T-helper 9 cell (primary cell): ENCODE results near the gene YIF1B.
"Not testable (repeated sequence)": the region's sequence is repeated elsewhere in the genome, so short reads cannot be mapped to it uniquely, and the experiment has no call there.

ENCODE experiments used
- DNase-seq: peaks from one replicate; pipeline ENCODE4 v3.0.0-alpha.2; 2020

Gene YIF1B

GRCh38 chr19:38273499-38273898 is 42.2 kb downstream of the YIF1B start:
- DNase-seq: no peak

- no peak for DNase-seq
These were observed 45.1 kb downstream of the YIF1B start for GRCh38 chr19:38270587-38271167.

DNA sequence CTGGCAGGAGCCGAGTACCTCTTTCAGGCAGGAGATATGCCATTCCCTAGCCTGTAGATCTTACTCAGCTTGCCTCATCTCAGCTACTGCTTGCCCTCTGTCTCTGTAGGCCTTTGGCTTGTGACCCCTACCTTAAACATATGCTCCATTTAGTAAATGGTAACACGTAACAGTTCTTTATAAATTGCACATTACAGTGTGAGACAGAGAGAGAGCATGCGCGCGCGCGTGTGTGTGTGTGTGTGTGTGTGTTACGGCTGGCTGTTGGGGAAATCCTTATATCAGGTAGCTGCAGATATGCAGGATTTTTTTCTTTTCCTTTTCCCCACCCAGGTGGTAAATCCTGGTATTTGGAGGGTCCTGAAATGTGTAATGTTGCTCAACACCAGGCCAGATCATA is 47.2 kb downstream of the YIF1B start:
- DNase-seq: no peak

DNA sequence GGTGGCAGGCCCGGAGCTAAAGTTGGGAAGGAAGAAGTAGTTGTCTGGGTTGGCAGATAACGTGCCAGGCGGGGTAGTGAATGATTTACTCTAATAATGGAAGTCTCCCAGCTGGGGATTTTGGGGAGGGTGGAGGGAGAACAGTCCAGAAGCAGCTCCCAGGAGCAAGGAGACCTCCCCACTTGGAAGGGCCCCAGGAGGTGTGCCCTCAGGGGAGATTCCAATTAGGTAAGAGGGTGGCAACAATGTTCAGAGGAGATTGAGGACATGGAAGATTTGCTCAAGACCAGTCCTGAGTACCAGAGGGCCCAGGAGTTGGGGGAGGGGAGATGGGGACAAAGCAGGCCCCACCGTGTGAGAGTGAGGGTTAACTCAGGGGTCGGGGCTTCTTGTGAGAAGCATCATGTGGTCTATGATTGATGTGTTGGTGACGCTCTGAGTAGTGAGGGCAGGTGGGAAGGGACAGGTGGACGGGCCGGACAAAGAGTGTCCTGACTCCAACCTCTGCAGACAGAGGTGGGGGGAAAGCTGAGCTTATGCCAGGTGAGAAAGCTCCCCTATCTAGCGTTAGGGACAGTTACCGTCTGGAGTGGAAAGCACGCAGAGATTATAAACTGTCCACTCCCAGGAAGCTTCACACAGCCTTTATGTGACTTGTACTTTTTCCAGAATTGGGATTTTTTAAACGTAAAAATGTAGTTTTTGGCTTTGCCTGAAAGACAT is 47.8 kb downstream of the YIF1B start:
- no peak for DNase-seq

DNA sequence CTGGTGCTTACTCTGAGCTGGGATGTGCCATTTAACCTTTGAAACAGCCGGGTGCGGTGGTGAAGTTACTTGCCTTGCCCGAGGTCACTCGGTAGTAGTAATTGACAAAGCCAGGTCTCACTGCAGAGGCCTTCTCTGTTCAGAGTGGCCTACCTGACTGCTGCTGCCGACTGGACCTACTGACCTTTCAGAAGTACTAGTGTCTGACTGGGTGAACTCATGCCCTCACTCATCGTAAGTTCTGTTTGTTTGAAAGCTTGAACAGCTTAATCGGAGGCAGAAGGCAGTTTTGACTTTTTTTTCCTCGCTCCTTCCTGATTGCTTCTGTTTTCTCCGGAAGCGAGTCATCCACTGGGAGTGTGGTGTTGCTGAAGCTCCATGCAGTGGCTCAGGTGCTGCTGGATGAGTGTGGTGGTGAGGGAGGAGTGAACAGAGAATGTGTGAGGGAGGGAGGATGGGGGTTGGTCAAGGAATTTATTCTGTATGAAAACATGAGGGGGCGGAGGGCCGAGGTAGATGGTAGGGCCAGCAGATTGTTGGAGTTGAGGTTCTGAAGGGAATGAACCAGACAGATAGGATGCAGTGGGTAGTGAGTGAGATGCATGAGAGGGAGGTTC is 48.7 kb downstream of the YIF1B start:
- no peak for DNase-seq

DNA sequence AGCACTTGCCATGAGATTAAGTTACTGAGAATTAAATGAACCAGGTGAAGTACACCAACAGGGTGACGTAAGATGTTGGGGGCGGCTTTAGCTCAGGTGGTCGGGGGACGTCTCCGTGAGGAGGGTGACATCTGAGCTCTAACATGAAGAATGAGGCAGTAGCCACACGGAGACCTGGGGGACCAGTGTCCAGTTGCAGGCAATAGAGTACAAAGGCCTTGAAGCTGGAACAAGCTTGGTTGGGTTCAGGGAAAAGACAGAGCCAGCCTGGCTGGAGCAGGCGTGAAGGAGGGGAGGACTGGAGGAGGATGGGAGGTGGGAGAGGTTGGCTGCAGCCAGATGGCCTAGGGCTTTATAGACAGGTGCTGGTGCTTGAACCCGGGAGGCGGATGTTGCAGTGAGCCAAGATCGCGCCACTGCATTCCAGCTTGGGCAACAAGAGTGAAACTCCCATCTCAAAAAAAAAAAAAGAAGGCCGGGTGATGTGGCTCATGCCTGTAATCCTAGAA is 49.8 kb downstream of the YIF1B start:
- DNase-seq: no peak

DNA sequence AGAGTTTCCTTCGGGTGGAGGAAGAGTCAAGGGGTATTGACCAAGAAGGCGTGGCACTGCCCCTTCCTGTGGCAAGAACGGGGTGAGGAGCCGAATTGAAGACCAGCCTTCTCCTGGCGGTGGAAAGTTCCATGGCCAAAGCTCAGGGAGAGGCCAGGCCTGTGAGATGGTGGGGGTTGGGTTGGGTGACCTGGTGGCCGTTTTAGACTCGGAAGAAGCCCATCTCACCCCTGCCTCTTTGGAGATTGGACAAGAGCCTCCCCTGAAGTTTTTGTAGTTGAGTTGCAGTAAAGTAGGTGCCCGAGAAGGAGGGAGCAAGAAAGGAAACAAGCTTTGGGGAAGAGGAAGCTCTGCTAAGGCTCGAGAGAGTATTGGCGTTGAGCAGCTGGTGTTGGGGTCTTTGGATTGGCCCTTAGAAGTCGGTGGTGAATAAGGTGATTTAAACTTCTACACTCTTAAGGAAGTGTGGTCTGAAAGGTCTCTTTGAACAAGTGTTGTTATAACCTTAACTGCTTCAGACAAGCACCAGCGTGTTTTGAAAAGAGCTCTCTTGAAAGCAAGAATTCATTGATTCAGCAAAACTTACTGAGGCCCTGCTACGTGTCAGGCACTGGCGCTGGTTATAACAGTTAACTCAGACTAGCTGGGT is 50.4 kb downstream of the YIF1B start:
- no peak for DNase-seq

- DNase-seq: peak; percentile 21
These were observed 51.1 kb downstream of the YIF1B start, which contains the start of gene SPINT2 for GRCh38 chr19:38264486-38265212. Gene SPINT2, plus strand, starts transcription at chr19:38264573. Its CDS starts 320 bp downstream, at chr19:38264893.

- peak; percentile 60 for DNase-seq
These were observed 51.9 kb downstream of the YIF1B start for GRCh38 chr19:38263689-38264485.

GRCh38 chr19:38262585-38263268 is 53.0 kb downstream of the YIF1B start:
- no peak for DNase-seq

DNA sequence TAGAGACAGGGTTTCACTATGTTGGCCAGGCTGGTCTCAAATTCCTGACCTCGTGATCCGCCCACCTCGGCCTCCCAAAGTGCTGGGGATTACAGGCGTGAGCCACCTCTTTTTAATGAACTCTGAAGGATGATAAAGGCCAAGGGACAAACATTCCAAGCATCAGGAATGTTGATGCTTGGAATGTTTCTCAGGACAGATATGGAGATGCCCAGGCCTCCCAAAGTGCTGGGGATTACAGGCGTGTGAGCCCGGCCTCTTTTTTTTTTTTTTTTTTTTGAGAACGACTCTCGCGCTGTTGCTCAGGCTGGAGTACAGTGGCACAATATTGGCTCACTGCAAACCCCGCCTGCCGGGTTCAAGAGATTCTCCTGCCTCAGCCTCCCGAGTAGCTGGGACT is 53.8 kb downstream of the YIF1B start:
- DNase-seq: not testable (repeated sequence)

DNA sequence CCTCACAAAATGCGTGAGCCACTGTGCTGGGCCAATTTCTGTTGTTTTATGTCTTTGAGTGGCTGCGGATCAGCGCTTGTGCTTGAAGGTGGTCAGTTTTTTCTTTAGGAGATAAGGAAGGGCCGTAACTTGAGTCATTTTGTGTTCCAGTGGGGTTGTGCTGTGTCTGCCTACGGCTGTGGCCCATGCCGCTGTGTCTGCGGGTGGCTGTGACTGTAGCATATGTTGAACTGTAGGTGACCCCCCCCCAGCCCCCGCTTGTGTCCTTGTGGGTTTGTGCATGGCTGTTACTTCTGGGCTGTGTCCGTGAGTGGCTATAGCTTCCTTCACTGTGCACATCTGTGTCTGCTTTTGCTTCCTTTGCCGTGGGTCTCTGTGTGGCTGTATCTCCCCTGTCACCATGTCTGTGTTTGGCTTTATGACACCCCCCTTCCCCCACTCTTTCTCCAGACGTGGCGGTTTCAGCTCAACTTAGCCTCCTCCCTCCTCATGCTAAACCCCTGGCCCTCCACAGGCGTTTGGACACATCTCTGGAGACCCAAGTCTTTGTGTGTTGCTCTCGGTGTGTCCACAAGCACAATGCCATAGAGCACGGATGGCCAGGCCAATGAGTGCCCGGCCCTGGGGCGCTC is 60.2 kb downstream of the YIF1B start:
- no peak for DNase-seq

DNA sequence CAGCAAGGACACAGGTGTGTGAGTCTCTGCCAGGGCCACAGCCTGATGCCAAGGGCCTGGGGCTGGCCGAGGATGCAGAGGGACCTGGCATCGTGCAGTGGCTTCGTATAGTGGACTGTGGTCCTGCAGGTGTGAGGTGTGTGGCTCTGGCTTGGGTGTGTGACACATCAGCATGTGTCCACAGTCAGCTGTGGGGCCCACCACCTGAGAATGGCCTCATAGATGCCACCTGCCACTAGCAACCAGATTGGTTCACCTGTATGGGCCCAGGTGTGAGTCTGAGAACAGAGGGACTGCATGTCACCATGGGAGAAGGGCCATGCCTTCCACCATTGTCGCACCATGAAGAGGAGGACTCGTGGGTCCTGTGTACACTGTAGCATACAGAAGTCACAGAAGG is 62.0 kb downstream of the YIF1B start:
- DNase-seq: no peak
